HUES6 (cell line): ENCODE data around the gene MRPS6.

Experiments
- H3K27ac ChIP-seq: 2 replicates; pipeline ENCODE4 v1.7.0; 2013; ENCODE audit warnings: low read depth, mild to moderate bottlenecking, low read length, inconsistent platforms
- H3K27me3 ChIP-seq: 2 replicates; pipeline ENCODE4 v1.6.1; 2013; ENCODE audit warnings: low read length; ENCODE audit not compliant: control insufficient read depth, insufficient read depth
- H3K36me3 ChIP-seq: 2 replicates; pipeline ENCODE4 v1.6.1; 2013; ENCODE audit warnings: low read length; ENCODE audit not compliant: control insufficient read depth, insufficient read depth
- H3K4me1 ChIP-seq: 2 replicates; pipeline ENCODE4 v1.6.1; 2013; ENCODE audit warnings: low read length; ENCODE audit not compliant: control insufficient read depth, insufficient read depth
- H3K4me3 ChIP-seq: 2 replicates; pipeline ENCODE4 v1.5.1; 2013; ENCODE audit warnings: low read depth, low read length
- H3K9ac ChIP-seq: one replicate; pipeline ENCODE4 v1.6.1; 2013; ENCODE audit warnings: mild to moderate bottlenecking, low read length
- H3K9me3 ChIP-seq: 2 replicates; pipeline ENCODE4 v1.6.1; 2013; ENCODE audit warnings: low read depth, low read length; ENCODE audit not compliant: control insufficient read depth, insufficient read depth

MRPS6 gene

GRCh38 chr21:34073032-34073748 lies at the start of gene MRPS6, which contains the start of gene SLC5A3:
Gene MRPS6 (plus strand): TSS chr21:34073578. CDS start chr21:34073701, 123 bp downstream.
Gene SLC5A3 (plus strand): TSS chr21:34073578. CDS start chr21:34095199, 21,621 bp downstream.
- Histone ChIP-seq H3K4me1 (peaks cover 32% of the 10 kb centered on the region), H3K27me3 (peaks cover 8% of the 10 kb centered on the region; the same call in 1 of the 2 replicates), H3K4me3 (peak within 1 kb of the TSS; percentile 78), H3K27ac (peak within 1 kb of the TSS; percentile 77), H3K36me3 (peaks cover 7% of the 10 kb centered on the region), H3K9me3 (no peaks in the 10 kb centered on the region), H3K9ac (peak within 1 kb of the TSS; percentile 87)

GRCh38 chr21:34023691-34024373 lies 49.5 kb upstream of the MRPS6 start:
- Histone ChIP-seq H3K36me3 (no peaks in the 10 kb centered on the region), H3K9ac (no peak overlapping the region), H3K27ac (no peak overlapping the region)

DNA sequence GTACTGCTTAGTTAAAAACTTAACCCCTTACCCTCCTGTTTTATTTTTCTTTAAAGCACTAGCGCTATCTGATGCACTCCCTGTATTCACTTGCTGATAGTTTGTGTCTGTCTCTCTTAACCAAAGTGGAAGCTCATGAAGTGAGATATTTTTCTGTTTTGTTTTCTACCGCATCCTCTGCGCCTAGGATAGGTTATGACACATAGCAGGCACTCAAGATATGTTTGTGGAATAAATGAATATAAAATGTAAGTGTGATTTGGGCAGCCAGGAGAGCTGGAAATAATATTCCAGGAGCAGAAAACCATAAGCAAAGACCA lies 49.0 kb upstream of the MRPS6 start:
- no peaks in the 10 kb centered on the region for H3K36me3 ChIP-seq
- no peak overlapping the region for H3K4me3 ChIP-seq
- no peak overlapping the region for H3K9ac ChIP-seq
- peaks cover 21% of the 10 kb centered on the region for H3K4me1 ChIP-seq
- peaks cover 8% of the 10 kb centered on the region; the same call in 1 of the 2 replicates for H3K9me3 ChIP-seq
- no peaks in the 10 kb centered on the region for H3K27me3 ChIP-seq
- no peak overlapping the region for H3K27ac ChIP-seq

More at GRCh38 chr21:34023691-34024373, 49.5 kb upstream of the MRPS6 start:
- Histone ChIP-seq H3K4me3 (no peak overlapping the region), H3K4me1 (peaks cover 21% of the 10 kb centered on the region), H3K27me3 (no peaks in the 10 kb centered on the region), H3K9me3 (peaks cover 8% of the 10 kb centered on the region; the same call in 1 of the 2 replicates)

GRCh38 chr21:34027721-34028461 lies 45.5 kb upstream of the MRPS6 start:
- no peak overlapping the region for H3K4me3 ChIP-seq
- no peak overlapping the region for H3K27ac ChIP-seq
- H3K9ac ChIP-seq = no peak overlapping the region

DNA sequence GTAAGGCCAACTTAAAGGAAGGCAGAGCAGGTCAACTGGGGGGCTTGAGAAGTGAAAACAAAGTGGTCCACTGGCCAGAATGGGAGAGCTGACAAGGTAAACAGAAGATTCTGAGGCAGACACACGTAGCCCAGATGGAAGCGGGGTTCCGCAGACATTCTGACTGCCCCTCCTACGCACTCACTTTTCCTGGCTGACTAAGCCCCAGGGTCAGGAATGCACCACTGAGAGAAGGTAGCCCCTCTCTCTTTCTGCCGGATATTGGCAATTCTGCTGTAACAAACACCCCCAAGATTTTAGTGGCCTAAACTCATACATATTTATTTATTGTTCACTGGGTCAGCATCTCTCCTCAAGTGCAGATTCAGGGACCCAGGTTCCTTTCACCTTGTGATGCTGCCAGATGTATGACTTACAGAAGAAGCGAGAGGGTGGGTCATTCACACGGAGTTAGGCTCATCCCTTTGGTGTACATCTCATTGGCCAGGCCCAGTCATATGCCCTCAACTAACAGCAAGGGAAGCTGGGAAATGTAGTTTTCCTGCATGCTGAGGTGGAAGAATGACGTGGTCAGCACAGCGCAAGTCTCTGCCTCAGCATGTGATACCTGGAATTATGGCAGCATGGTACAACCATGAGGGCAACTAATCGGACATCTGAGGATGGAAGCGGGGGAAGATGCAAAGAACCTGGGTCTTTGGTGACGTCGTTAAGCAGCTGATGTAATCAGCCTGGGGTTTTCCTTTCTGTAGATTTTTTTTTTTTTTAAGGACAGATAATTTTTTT lies 43.4 kb upstream of the MRPS6 start:
- Histone ChIP-seq H3K4me3 (peak overlapping the region; percentile 26; the same call in 1 of the 2 replicates), H3K27ac (no peak overlapping the region), H3K9me3 (no peaks in the 10 kb centered on the region; the same call in 1 of the 2 replicates), H3K4me1 (0 out of 2 replicates have a peak, but pooled peaks cover 4% of the 10 kb centered on the region), H3K36me3 (no peaks in the 10 kb centered on the region), H3K9ac (no peak overlapping the region), H3K27me3 (no peaks in the 10 kb centered on the region)

More at GRCh38 chr21:34027721-34028461, 45.5 kb upstream of the MRPS6 start:
- H3K9me3 ChIP-seq = no peaks in the 10 kb centered on the region; the same call in 1 of the 2 replicates
- no peaks in the 10 kb centered on the region for H3K36me3 ChIP-seq
- H3K27me3 ChIP-seq = no peaks in the 10 kb centered on the region
- peaks cover 10% of the 10 kb centered on the region for H3K4me1 ChIP-seq

DNA sequence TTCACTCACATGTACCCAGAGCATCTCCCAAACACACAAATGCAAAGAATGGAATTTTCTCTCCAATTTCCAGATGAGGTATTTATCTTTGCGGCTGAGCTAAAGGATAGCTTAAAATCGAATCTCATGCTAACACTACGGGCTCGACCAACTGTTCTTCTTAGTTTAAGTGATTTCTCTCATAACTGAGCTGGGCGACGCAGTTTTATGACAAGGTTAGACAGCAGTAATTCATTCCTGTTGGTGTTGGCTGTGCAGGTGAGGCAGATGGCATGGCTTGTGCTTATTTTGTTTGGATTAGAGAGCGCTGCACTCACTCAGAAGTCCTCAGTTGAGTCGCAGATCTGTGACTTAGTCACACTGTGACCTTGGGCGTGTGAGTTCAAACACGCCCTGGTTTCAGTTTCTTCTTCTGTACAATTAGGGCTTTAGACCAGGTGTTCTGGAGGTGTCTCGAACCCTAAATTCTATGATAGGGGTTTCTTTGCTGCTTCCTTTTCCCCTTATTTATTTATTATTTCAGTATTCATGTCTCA lies 41.5 kb upstream of the MRPS6 start:
- no peaks in the 10 kb centered on the region for H3K36me3 ChIP-seq
- no peak overlapping the region for H3K27ac ChIP-seq
- peaks cover 11% of the 10 kb centered on the region; the same call in 1 of the 2 replicates for H3K4me1 ChIP-seq
- H3K9me3 ChIP-seq = no peaks in the 10 kb centered on the region; the same call in 1 of the 2 replicates
- H3K9ac ChIP-seq = no peak overlapping the region
- no peak overlapping the region for H3K4me3 ChIP-seq
- no peaks in the 10 kb centered on the region for H3K27me3 ChIP-seq

GRCh38 chr21:34034369-34035014 lies 38.9 kb upstream of the MRPS6 start:
- H3K4me3 ChIP-seq = no peak overlapping the region
- H3K4me1 ChIP-seq = peaks cover 11% of the 10 kb centered on the region; the same call in 1 of the 2 replicates
- no peak overlapping the region for H3K27ac ChIP-seq
- no peaks in the 10 kb centered on the region for H3K27me3 ChIP-seq
- no peaks in the 10 kb centered on the region for H3K9me3 ChIP-seq
- H3K9ac ChIP-seq = no peak overlapping the region
- no peaks in the 10 kb centered on the region for H3K36me3 ChIP-seq

GRCh38 chr21:34035619-34036354 lies 37.6 kb upstream of the MRPS6 start:
- Histone ChIP-seq H3K9ac (no peak overlapping the region), H3K27ac (no peak overlapping the region), H3K4me1 (peaks cover 11% of the 10 kb centered on the region; the same call in 1 of the 2 replicates), H3K4me3 (no peak overlapping the region), H3K36me3 (no peaks in the 10 kb centered on the region), H3K9me3 (no peaks in the 10 kb centered on the region), H3K27me3 (no peaks in the 10 kb centered on the region)

DNA sequence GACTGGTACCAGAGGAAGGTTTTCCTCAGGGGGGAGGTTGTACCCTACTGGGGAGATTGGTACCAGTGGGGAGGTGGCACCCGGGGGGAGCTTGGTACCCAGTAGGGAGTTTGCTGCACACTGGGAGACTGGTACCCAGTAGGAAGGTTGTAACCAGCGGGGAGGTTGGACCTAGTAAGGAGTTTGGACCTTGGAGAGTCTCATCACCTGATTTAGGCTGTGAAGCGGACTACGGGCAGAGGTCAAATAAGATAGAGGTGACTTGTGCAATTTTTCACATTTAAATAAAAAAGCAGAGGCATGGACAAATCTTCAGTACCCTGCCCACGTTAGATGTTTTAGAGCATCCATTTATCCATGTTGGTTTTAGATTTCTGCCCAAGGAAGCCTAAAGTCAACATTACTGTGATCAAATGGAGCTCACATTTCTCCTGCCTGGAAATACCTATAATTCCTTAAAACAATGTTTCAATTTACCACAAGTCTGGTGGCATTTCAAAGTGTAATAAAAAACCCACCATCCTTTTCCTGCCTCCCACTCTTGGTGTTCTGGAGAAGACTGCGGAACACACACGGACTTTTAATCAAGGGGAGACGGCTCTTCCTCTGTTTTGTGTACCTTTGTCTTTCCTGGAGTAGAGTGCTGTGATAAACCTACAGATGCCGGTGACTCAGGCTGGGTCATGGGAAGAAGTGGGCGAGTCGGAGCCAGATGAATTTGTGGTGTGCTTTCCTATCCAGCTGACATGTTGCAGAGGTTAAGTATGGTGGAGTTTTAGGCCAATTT lies 36.2 kb upstream of the MRPS6 start:
- H3K36me3 ChIP-seq = no peaks in the 10 kb centered on the region
- no peak overlapping the region for H3K27ac ChIP-seq
- H3K4me3 ChIP-seq = no peak overlapping the region
- no peaks in the 10 kb centered on the region for H3K27me3 ChIP-seq
- H3K9me3 ChIP-seq = no peaks in the 10 kb centered on the region
- H3K4me1 ChIP-seq = peaks cover 11% of the 10 kb centered on the region; the same call in 1 of the 2 replicates
- H3K9ac ChIP-seq = no peak overlapping the region
